ENCODE measurements around the gene CNTNAP2.

Gene CNTNAP2

GRCh38 chr7:146804620-146805019 lies 688.0 kb downstream of the CNTNAP2 start:
- POLR2A ChIA-PET: no interaction called here

GRCh38 chr7:146805082-146805481 lies 688.5 kb downstream of the CNTNAP2 start:
- Histone ChIP-seq H3K9me3 (ENCODE audit: control extremely low read depth in 1 of 5, control insufficient read depth in 4 of 5, insufficient read depth in 2 of 5, low read depth in 1 of 5, low read length in 4 of 5) (peaks cover 0 to 5% (median 0%) of the 10 kb centered on the region in 5 experiments), H3K4me3 (ENCODE audit: control insufficient read depth in 1 of 7, extremely low read depth in 1 of 7, insufficient read depth in 4 of 7, low read depth in 2 of 7, low read length in 6 of 7) (no peak overlapping the region), H3K27ac (ENCODE audit: insufficient read depth in 1 of 2, low read depth in 1 of 2, low read length in 2 of 2, poor library complexity in 1 of 2, severe bottlenecking in 2 of 2) (no peak overlapping the region), H3K4me1 (ENCODE audit: control extremely low read depth in 1 of 4, control insufficient read depth in 4 of 4, insufficient read depth in 4 of 4, low read length in 3 of 4) (no peaks in the 10 kb centered on the region), H3K36me3 (ENCODE audit: control insufficient read depth in 4 of 4, insufficient read depth in 4 of 4, low read length in 3 of 4) (no peaks in the 10 kb centered on the region), H3K27me3 (replicated peaks in 2 of 5; ENCODE audit: control insufficient read depth in 4 of 5, insufficient read depth in 5 of 5, low read length in 4 of 5) (no peaks in the 10 kb centered on the region)
- CTCF ChIA-PET: no interaction called here
- no CpG with 5 or more reads among the region's 1 CpG for WGBS (ENCODE audit: insufficient coverage)
- POLR2A ChIA-PET: no interaction called here
- DNase-seq: no peak

More at GRCh38 chr7:146804620-146805019, 688.0 kb downstream of the CNTNAP2 start:
- no peaks in the 10 kb centered on the region for H3K36me3 ChIP-seq (ENCODE audit: control insufficient read depth in 4 of 4, insufficient read depth in 4 of 4, low read length in 3 of 4)
- H3K4me1 ChIP-seq (ENCODE audit: control extremely low read depth in 1 of 4, control insufficient read depth in 4 of 4, insufficient read depth in 4 of 4, low read length in 3 of 4): no peaks in the 10 kb centered on the region
- H3K4me3 ChIP-seq (ENCODE audit: control insufficient read depth in 1 of 7, extremely low read depth in 1 of 7, insufficient read depth in 4 of 7, low read depth in 2 of 7, low read length in 6 of 7): no peak overlapping the region
- H3K9me3 ChIP-seq (ENCODE audit: control extremely low read depth in 1 of 5, control insufficient read depth in 4 of 5, insufficient read depth in 2 of 5, low read depth in 1 of 5, low read length in 4 of 5): peaks cover 0 to 4% (median 0%) of the 10 kb centered on the region in 5 experiments
- CTCF ChIA-PET: no interaction called here
- WGBS (ENCODE audit: insufficient coverage): 100% methylated on average over 1 of the region's 1 CpG
- H3K27me3 ChIP-seq (replicated peaks in 2 of 5; ENCODE audit: control insufficient read depth in 4 of 5, insufficient read depth in 5 of 5, low read length in 4 of 5): no peaks in the 10 kb centered on the region
- DNase-seq: no peak
- no peak overlapping the region for H3K27ac ChIP-seq (ENCODE audit: insufficient read depth in 1 of 2, low read depth in 1 of 2, low read length in 2 of 2, poor library complexity in 1 of 2, severe bottlenecking in 2 of 2)

- WGBS (ENCODE audit: insufficient coverage): no CpG with 5 or more reads among the region's 2 CpGs
- Histone ChIP-seq H3K9me3 (ENCODE audit: control extremely low read depth in 1 of 5, control insufficient read depth in 4 of 5, insufficient read depth in 2 of 5, low read depth in 1 of 5, low read length in 4 of 5) (no peaks in the 10 kb centered on the region), H3K4me3 (ENCODE audit: control insufficient read depth in 1 of 7, extremely low read depth in 1 of 7, insufficient read depth in 4 of 7, low read depth in 2 of 7, low read length in 6 of 7) (no peak overlapping the region), H3K4me1 (ENCODE audit: control extremely low read depth in 1 of 4, control insufficient read depth in 4 of 4, insufficient read depth in 4 of 4, low read length in 3 of 4) (no peaks in the 10 kb centered on the region), H3K27me3 (replicated peaks in 2 of 5; ENCODE audit: control insufficient read depth in 4 of 5, insufficient read depth in 5 of 5, low read length in 4 of 5) (no peaks in the 10 kb centered on the region), H3K36me3 (ENCODE audit: control insufficient read depth in 4 of 4, insufficient read depth in 4 of 4, low read length in 3 of 4) (no peaks in the 10 kb centered on the region), H3K27ac (ENCODE audit: insufficient read depth in 1 of 2, low read depth in 1 of 2, low read length in 2 of 2, poor library complexity in 1 of 2, severe bottlenecking in 2 of 2) (no peak overlapping the region)
- no peak for DNase-seq
- CTCF ChIA-PET: no interaction called here
- POLR2A ChIA-PET: no interaction called here
These were observed 709.7 kb downstream of the CNTNAP2 start for GRCh38 chr7:146826329-146826728.

GRCh38 chr7:146830686-146831085 lies 714.1 kb downstream of the CNTNAP2 start:
- CTCF ChIA-PET: no interaction called here
- no peaks in the 10 kb centered on the region for H3K36me3 ChIP-seq (ENCODE audit: control insufficient read depth in 4 of 4, insufficient read depth in 4 of 4, low read length in 3 of 4)
- POLR2A ChIA-PET: no interaction called here
- WGBS (ENCODE audit: insufficient coverage): no CpG with 5 or more reads among the region's 3 CpGs
- no peaks in the 10 kb centered on the region for H3K9me3 ChIP-seq (ENCODE audit: control extremely low read depth in 1 of 5, control insufficient read depth in 4 of 5, insufficient read depth in 2 of 5, low read depth in 1 of 5, low read length in 4 of 5)
- H3K27ac ChIP-seq (ENCODE audit: insufficient read depth in 1 of 2, low read depth in 1 of 2, low read length in 2 of 2, poor library complexity in 1 of 2, severe bottlenecking in 2 of 2): no peak overlapping the region
- no peaks in the 10 kb centered on the region for H3K27me3 ChIP-seq (replicated peaks in 2 of 5; ENCODE audit: control insufficient read depth in 4 of 5, insufficient read depth in 5 of 5, low read length in 4 of 5)
- H3K4me1 ChIP-seq (ENCODE audit: control extremely low read depth in 1 of 4, control insufficient read depth in 4 of 4, insufficient read depth in 4 of 4, low read length in 3 of 4): no peaks in the 10 kb centered on the region
- H3K4me3 ChIP-seq (ENCODE audit: control insufficient read depth in 1 of 7, extremely low read depth in 1 of 7, insufficient read depth in 4 of 7, low read depth in 2 of 7, low read length in 6 of 7): no peak overlapping the region
- DNase-seq: no peak

GRCh38 chr7:146831875-146832274 lies 715.3 kb downstream of the CNTNAP2 start:
- Histone ChIP-seq H3K36me3 (ENCODE audit: control insufficient read depth in 4 of 4, insufficient read depth in 4 of 4, low read length in 3 of 4) (no peaks in the 10 kb centered on the region), H3K27ac (ENCODE audit: insufficient read depth in 1 of 2, low read depth in 1 of 2, low read length in 2 of 2, poor library complexity in 1 of 2, severe bottlenecking in 2 of 2) (no peak overlapping the region), H3K27me3 (replicated peaks in 2 of 5; ENCODE audit: control insufficient read depth in 4 of 5, insufficient read depth in 5 of 5, low read length in 4 of 5) (no peaks in the 10 kb centered on the region), H3K4me1 (ENCODE audit: control extremely low read depth in 1 of 4, control insufficient read depth in 4 of 4, insufficient read depth in 4 of 4, low read length in 3 of 4) (no peaks in the 10 kb centered on the region), H3K4me3 (ENCODE audit: control insufficient read depth in 1 of 7, extremely low read depth in 1 of 7, insufficient read depth in 4 of 7, low read depth in 2 of 7, low read length in 6 of 7) (no peak overlapping the region), H3K9me3 (ENCODE audit: control extremely low read depth in 1 of 5, control insufficient read depth in 4 of 5, insufficient read depth in 2 of 5, low read depth in 1 of 5, low read length in 4 of 5) (peaks cover 0 to 3% (median 0%) of the 10 kb centered on the region in 5 experiments)
- DNase-seq: no peak
- ChIA-PET POLR2A (no interaction called here), CTCF (no interaction called here)
- WGBS (ENCODE audit: insufficient coverage): no CpG with 5 or more reads among the region's 2 CpGs

GRCh38 chr7:146844405-146844804 lies 727.8 kb downstream of the CNTNAP2 start:
- Histone ChIP-seq H3K36me3 (ENCODE audit: control insufficient read depth in 4 of 4, insufficient read depth in 4 of 4, low read length in 3 of 4) (no peaks in the 10 kb centered on the region), H3K4me1 (ENCODE audit: control extremely low read depth in 1 of 4, control insufficient read depth in 4 of 4, insufficient read depth in 4 of 4, low read length in 3 of 4) (no peaks in the 10 kb centered on the region), H3K9me3 (ENCODE audit: control extremely low read depth in 1 of 5, control insufficient read depth in 4 of 5, insufficient read depth in 2 of 5, low read depth in 1 of 5, low read length in 4 of 5) (no peaks in the 10 kb centered on the region), H3K27ac (ENCODE audit: insufficient read depth in 1 of 2, low read depth in 1 of 2, low read length in 2 of 2, poor library complexity in 1 of 2, severe bottlenecking in 2 of 2) (no peak overlapping the region), H3K27me3 (replicated peaks in 2 of 5; ENCODE audit: control insufficient read depth in 4 of 5, insufficient read depth in 5 of 5, low read length in 4 of 5) (no peaks in the 10 kb centered on the region), H3K4me3 (ENCODE audit: control insufficient read depth in 1 of 7, extremely low read depth in 1 of 7, insufficient read depth in 4 of 7, low read depth in 2 of 7, low read length in 6 of 7) (no peak overlapping the region)
- CTCF ChIA-PET: no interaction called here
- POLR2A ChIA-PET: no interaction called here
- DNase-seq: no peak
- no CpG with 5 or more reads among the region's 2 CpGs for WGBS (ENCODE audit: insufficient coverage)

GRCh38 chr7:146858690-146859089 lies 742.1 kb downstream of the CNTNAP2 start:
- H3K27ac ChIP-seq (ENCODE audit: insufficient read depth in 1 of 2, low read depth in 1 of 2, low read length in 2 of 2, poor library complexity in 1 of 2, severe bottlenecking in 2 of 2): no peak overlapping the region
- H3K4me1 ChIP-seq (ENCODE audit: control extremely low read depth in 1 of 4, control insufficient read depth in 4 of 4, insufficient read depth in 4 of 4, low read length in 3 of 4): no peaks in the 10 kb centered on the region
- CTCF ChIA-PET: no interaction called here
- POLR2A ChIA-PET: no interaction called here
- no peak for DNase-seq
- no peaks in the 10 kb centered on the region for H3K9me3 ChIP-seq (ENCODE audit: control extremely low read depth in 1 of 5, control insufficient read depth in 4 of 5, insufficient read depth in 2 of 5, low read depth in 1 of 5, low read length in 4 of 5)
- no peaks in the 10 kb centered on the region for H3K27me3 ChIP-seq (replicated peaks in 2 of 5; ENCODE audit: control insufficient read depth in 4 of 5, insufficient read depth in 5 of 5, low read length in 4 of 5)
- no peaks in the 10 kb centered on the region for H3K36me3 ChIP-seq (ENCODE audit: control insufficient read depth in 4 of 4, insufficient read depth in 4 of 4, low read length in 3 of 4)
- no peak overlapping the region for H3K4me3 ChIP-seq (ENCODE audit: control insufficient read depth in 1 of 7, extremely low read depth in 1 of 7, insufficient read depth in 4 of 7, low read depth in 2 of 7, low read length in 6 of 7)

Measured in common myeloid progenitor, CD34-positive (primary cell).